Spinal cord (tissue), 10 donors: ENCODE results near the gene TES. TPM values are rescaled to one million over a fixed set of nuclear protein-coding genes. Genes with fewer than 3 reads are reported as not detected.
A peak's percentile ranks its signal among the peaks of the same experiment; 100 is the strongest.

Experiments used
- DNase-seq, 6 donors: peaks; one replicate each; pipeline versions ENCODE4 v3.0.0 to v3.0.0-alpha.2; 2013 to 2015; ENCODE audit warnings: low spot score in 6 of 6, low read depth in 4 of 6
- H3K27ac ChIP-seq: one replicate; pipeline ENCODE4 v1.5.1; 2013; ENCODE audit warnings: low read depth, low read length, control low read depth
- H3K27me3 ChIP-seq: one replicate; pipeline ENCODE4 v1.6.1; 2013; ENCODE audit warnings: low read length; ENCODE audit not compliant: control insufficient read depth, insufficient read depth
- H3K36me3 ChIP-seq: one replicate; pipeline ENCODE4 v1.6.1; 2013; ENCODE audit warnings: low read length; ENCODE audit not compliant: control insufficient read depth, insufficient read depth
- H3K4me1 ChIP-seq: one replicate; pipeline ENCODE4 v1.6.1; 2013; ENCODE audit warnings: low read length; ENCODE audit not compliant: control insufficient read depth, insufficient read depth
- H3K4me3 ChIP-seq: one replicate; pipeline ENCODE4 v1.5.1; 2013; ENCODE audit warnings: low read depth, low read length, control low read depth
- H3K9me3 ChIP-seq: one replicate; pipeline ENCODE4 v1.6.1; 2013; ENCODE audit warnings: low read length; ENCODE audit not compliant: control insufficient read depth, insufficient read depth
- WGBS: methylation state at CpG from one replicate; pipeline ENCODE4 v1.1.5; 2013; ENCODE audit warnings: missing lambda C conversion rate; ENCODE audit not compliant: insufficient coverage; 5-methylcytosine and 5-hydroxymethylcytosine counted together
- polyA plus RNA-seq, 2 donors: library from polyadenylated mRNA; unstranded; fragments of 120-200 nt; gene quantifications; one replicate each; pipeline ENCODE4 v1.2.1, GENCODE V29; 2013; ENCODE audit not compliant: insufficient read length in 2 of 2
- total RNA-seq, 2 donors: library from RNA; depleted of rRNA in 1 of 2; stranded (reverse); fragments of 120-200 nt in 1 of 2; fragments of >200 nt in 1 of 2; gene quantifications; one replicate each; pipeline versions ENCODE4 v1.2.3 to v1.2.4, GENCODE V29; 2013 to 2014
- donor health status: healthy.

Gene TES
- total and polyA plus RNA-seq, 4 donors: 13.1 to 35.4 (median 21.0) TPM

DNA sequence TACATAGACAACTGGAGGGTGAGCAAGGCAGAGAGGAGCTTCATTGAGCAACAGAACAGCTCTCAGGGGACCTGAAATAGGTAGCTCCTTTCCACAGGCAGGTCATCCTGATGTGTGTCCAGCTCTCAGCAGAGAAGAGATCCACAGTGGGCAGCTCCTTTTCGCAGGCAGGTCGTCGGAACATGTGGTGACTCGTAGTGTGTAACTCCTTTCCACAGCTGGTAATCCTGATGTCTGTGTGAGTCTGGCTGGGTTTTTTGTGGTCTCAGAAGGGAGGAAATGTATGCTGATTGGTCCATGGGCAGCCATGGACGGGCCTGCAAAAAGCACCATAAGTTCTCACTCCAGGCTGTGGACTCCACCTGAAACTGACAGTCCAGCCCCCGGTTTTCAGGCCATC lies 24.4 kb upstream of the TES start:
- H3K27ac ChIP-seq: no peak overlapping the region
- H3K4me3 ChIP-seq: no peak overlapping the region
- WGBS: 94% methylated on average over 6 of the region's 6 CpGs
- DNase-seq: no peak
- H3K4me1 ChIP-seq: no peaks in the 10 kb centered on the region
- H3K27me3 ChIP-seq: no peaks in the 10 kb centered on the region
- H3K9me3 ChIP-seq: peaks cover 1% of the 10 kb centered on the region
- H3K36me3 ChIP-seq: no peaks in the 10 kb centered on the region

DNA sequence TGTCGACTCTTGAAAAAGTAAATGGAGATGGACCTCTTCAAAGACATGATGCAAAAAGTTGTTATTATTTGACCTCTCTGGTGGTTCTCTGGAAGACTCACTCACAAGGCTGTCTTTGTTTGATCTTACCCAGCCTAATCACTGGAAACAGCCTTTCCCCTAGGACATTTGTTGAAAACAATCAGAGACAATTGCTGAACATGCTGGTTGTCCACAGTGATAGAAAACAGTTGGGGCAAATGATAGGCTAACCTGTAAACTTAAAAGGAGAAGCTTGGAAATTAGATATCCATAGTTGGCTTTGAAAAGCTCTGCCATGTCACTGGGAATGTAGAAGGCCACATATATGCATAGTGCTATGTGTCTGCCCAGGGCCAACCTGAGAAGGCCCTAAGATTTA lies 22.9 kb upstream of the TES start:
- H3K4me3 ChIP-seq: no peak overlapping the region
- H3K27me3 ChIP-seq: no peaks in the 10 kb centered on the region
- no CpG with 5 or more reads among the region's 1 CpG for WGBS
- DNase-seq: no peak
- peaks cover 1% of the 10 kb centered on the region for H3K9me3 ChIP-seq
- no peak overlapping the region for H3K27ac ChIP-seq
- H3K36me3 ChIP-seq: no peaks in the 10 kb centered on the region
- no peaks in the 10 kb centered on the region for H3K4me1 ChIP-seq

GRCh38 chr7:116193329-116194087 lies 16.8 kb upstream of the TES start:
- no peaks in the 10 kb centered on the region for H3K9me3 ChIP-seq
- peak in 1 of 6 donors; percentile 42 for DNase-seq
- H3K36me3 ChIP-seq: no peaks in the 10 kb centered on the region
- H3K4me1 ChIP-seq: no peaks in the 10 kb centered on the region
- H3K27ac ChIP-seq: no peak overlapping the region
- H3K27me3 ChIP-seq: no peaks in the 10 kb centered on the region
- no peak overlapping the region for H3K4me3 ChIP-seq
- no CpG with 5 or more reads among the region's 5 CpGs for WGBS

- Histone ChIP-seq H3K27ac (no peak overlapping the region), H3K36me3 (no peaks in the 10 kb centered on the region), H3K9me3 (no peaks in the 10 kb centered on the region), H3K4me3 (no peak overlapping the region), H3K4me1 (no peaks in the 10 kb centered on the region), H3K27me3 (no peaks in the 10 kb centered on the region)
- DNase-seq: peak in 1 of 6 donors; percentile 12
- WGBS: no CpG with 5 or more reads among the region's 2 CpGs
Observed at GRCh38 chr7:116194115-116194514, 16.2 kb upstream of the TES start.

GRCh38 chr7:116195451-116195850 lies 14.9 kb upstream of the TES start:
- H3K36me3 ChIP-seq: no peaks in the 10 kb centered on the region
- no peaks in the 10 kb centered on the region for H3K4me1 ChIP-seq
- DNase-seq: no peak
- no peak overlapping the region for H3K4me3 ChIP-seq
- no peaks in the 10 kb centered on the region for H3K9me3 ChIP-seq
- H3K27ac ChIP-seq: no peak overlapping the region
- no CpG with 5 or more reads among the region's 1 CpG for WGBS
- H3K27me3 ChIP-seq: no peaks in the 10 kb centered on the region

DNA sequence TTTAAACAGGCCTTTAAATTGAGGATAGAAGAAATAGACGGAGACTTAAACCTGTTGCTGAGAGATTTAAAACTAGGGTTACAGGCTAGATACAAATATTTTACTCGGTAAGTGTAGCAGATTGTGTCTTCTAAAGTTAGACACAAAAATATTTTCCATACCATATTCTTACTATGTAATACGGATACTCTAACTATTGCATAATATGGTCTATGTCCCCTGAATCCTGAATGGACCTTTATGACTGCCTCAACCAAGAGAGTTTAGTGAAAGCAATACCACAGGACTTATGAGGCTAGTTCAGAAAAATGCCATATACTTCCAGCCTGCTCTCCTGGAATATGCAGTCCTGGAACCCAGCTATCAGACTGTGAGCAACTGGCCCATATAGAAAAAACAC lies 13.4 kb upstream of the TES start:
- no CpG with 5 or more reads among the region's 3 CpGs for WGBS
- no peak overlapping the region for H3K4me3 ChIP-seq
- no peaks in the 10 kb centered on the region for H3K27me3 ChIP-seq
- H3K9me3 ChIP-seq: no peaks in the 10 kb centered on the region
- no peak for DNase-seq
- no peaks in the 10 kb centered on the region for H3K4me1 ChIP-seq
- no peaks in the 10 kb centered on the region for H3K36me3 ChIP-seq
- no peak overlapping the region for H3K27ac ChIP-seq

- no peaks in the 10 kb centered on the region for H3K27me3 ChIP-seq
- H3K27ac ChIP-seq: no peak overlapping the region
- peak in 1 of 6 donors; percentile 36 for DNase-seq
- no peaks in the 10 kb centered on the region for H3K9me3 ChIP-seq
- WGBS: no CpG with 5 or more reads among the region's 3 CpGs
- no peaks in the 10 kb centered on the region for H3K4me1 ChIP-seq
- H3K36me3 ChIP-seq: no peaks in the 10 kb centered on the region
- H3K4me3 ChIP-seq: no peak overlapping the region
Observed at GRCh38 chr7:116197360-116197759, 13.0 kb upstream of the TES start.

DNA sequence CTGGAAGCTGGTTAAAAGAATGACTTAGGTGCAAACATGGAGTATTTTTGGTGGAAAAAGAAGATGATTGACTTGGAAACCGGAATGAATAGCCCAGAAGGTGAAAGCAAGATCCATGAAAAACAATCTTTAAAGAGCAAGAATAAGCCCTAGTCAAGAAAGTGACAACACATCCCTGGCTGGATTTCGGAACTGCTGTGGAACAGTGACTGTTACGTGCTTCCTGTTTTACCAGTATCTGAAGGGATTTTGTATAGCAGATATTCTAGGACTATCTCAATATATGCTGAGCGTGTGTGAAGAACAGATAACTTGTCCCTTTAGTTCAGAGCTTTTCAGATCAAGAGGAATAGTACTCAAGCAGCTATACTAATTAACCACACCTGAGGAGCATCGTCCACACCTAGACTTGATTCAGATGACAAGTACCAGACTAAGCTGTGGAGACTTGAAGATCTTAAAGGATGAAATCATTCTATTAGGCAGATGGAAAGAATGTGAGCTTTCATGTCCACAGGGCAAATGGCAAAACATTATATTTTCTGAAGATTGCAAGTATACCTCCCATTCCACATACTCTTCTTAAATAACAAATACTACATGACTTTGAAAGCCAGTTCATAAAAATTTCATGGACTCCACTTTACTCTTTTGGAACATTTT lies 11.5 kb upstream of the TES start:
- 100% methylated on average over 1 of the region's 5 CpGs for WGBS

GRCh38 chr7:116200963-116201362 lies 9.4 kb upstream of the TES start:
- Histone ChIP-seq H3K27ac (no peak overlapping the region), H3K4me1 (no peaks in the 10 kb centered on the region), H3K4me3 (no peak overlapping the region), H3K36me3 (no peaks in the 10 kb centered on the region), H3K9me3 (no peaks in the 10 kb centered on the region), H3K27me3 (no peaks in the 10 kb centered on the region)
- no CpG with 5 or more reads among the region's 1 CpG for WGBS
- DNase-seq: no peak

More for the DNA sequence above, 11.5 kb upstream of the TES start:
- Histone ChIP-seq H3K4me3 (no peak overlapping the region), H3K9me3 (no peaks in the 10 kb centered on the region), H3K36me3 (no peaks in the 10 kb centered on the region), H3K27me3 (no peaks in the 10 kb centered on the region), H3K4me1 (no peaks in the 10 kb centered on the region), H3K27ac (no peak overlapping the region)
- no peak for DNase-seq

DNA sequence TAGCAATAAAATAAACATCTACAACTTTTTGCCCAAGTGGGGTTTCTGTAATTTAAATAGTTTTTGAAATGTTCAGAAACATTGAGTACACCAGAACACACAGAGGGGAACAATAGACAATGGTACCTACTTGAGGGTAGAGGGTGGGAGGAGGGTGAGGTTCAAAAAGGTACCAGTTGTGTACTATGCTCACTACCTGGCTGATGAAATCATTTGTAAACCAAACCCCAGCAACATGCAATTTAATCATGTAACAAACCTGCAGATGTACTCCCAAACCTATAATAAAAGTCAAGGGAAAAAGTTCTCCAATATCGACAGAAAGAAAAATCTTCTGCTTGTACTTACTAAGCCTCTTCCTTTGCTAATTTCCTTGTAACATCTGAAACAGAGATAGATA lies 4.2 kb upstream of the TES start:
- Histone ChIP-seq H3K4me1 (peaks cover 5% of the 10 kb centered on the region), H3K27me3 (peaks cover 14% of the 10 kb centered on the region), H3K9me3 (no peaks in the 10 kb centered on the region), H3K36me3 (no peaks in the 10 kb centered on the region), H3K4me3 (no peak overlapping the region), H3K27ac (no peak overlapping the region)
- no peak for DNase-seq
- no CpG with 5 or more reads among the region's 1 CpG for WGBS
